CD4-positive, alpha-beta T cell (primary cell): ENCODE data around the gene AFAP1. TPM values are rescaled to one million over a fixed set of nuclear protein-coding genes. Genes with fewer than 3 reads are reported as not detected.

ENCODE experiments used
- ATAC-seq: fragments of 200-7000 bp; cut with Tn5 transposase; one replicate; pipeline ENCODE4 v1.10.0; 2022; ENCODE audit warnings: mild to moderate bottlenecking; ENCODE audit not compliant: poor library complexity
- CTCF ChIA-PET: fragments of 350-600 bp; sonication (Branson Sonifier 250); formaldehyde crosslinking; loops from one replicate; lab custom pipeline; 2021; ENCODE audit warnings: antibody characterized with exemption, inconsistent platforms; lab: Charles Lee
- POLR2A ChIA-PET: fragments of 350-600 bp; sonication (Branson Sonifier 250); formaldehyde crosslinking; loops from one replicate; lab custom pipeline; 2021; ENCODE audit warnings: antibody characterized with exemption, inconsistent platforms; lab: Charles Lee
- DNase-seq, 14 experiments: peaks; one replicate each; pipeline ENCODE4 v3.0.0-alpha.2; 2013 to 2020; ENCODE audit warnings: mixed read lengths in 2 of 14
- H3K27ac ChIP-seq, 2 donors: one replicate each; pipeline versions ENCODE4 v1.5.1 to v1.7.0; 2013; ENCODE audit warnings: low read length in 2 of 2, low read depth in 1 of 2, mild to moderate bottlenecking in 1 of 2
- H3K27me3 ChIP-seq, 2 experiments: 1 replicate in 1 of 2; 2 replicates in 1 of 2; pipeline versions ENCODE4 v1.6.1 to v1.7.0; 2013; ENCODE audit warnings: low read length in 2 of 2, control low read depth in 1 of 2, mild to moderate bottlenecking in 1 of 2, moderate library complexity in 1 of 2; ENCODE audit not compliant: insufficient read depth in 2 of 2, control insufficient read depth in 1 of 2
- H3K36me3 ChIP-seq: one replicate; pipeline ENCODE4 v1.6.1; 2013; ENCODE audit warnings: low read length, control low read depth; ENCODE audit not compliant: insufficient read depth
- H3K4me1 ChIP-seq: one replicate; pipeline ENCODE4 v1.6.1; 2013; ENCODE audit warnings: low read length, control low read depth; ENCODE audit not compliant: insufficient read depth
- H3K4me3 ChIP-seq: one replicate; pipeline ENCODE4 v1.5.1; 2013; ENCODE audit warnings: mild to moderate bottlenecking, low read length, moderate library complexity
- H3K9me3 ChIP-seq, 2 experiments: 1 replicate in 1 of 2; 2 replicates in 1 of 2; pipeline versions ENCODE4 v1.6.1 to v1.7.0; 2013; ENCODE audit warnings: low read length in 2 of 2, mild to moderate bottlenecking in 2 of 2, control low read depth in 1 of 2, moderate library complexity in 1 of 2; ENCODE audit not compliant: control insufficient read depth in 1 of 2, insufficient read depth in 1 of 2
- H3K27ac Mint-ChIP-seq: one replicate; pipeline ENCODE4 v1.8.0; 2020; ENCODE audit warnings: mixed read lengths
- H3K27me3 Mint-ChIP-seq: one replicate; pipeline ENCODE4 v1.8.0; 2021; ENCODE audit warnings: mixed read lengths
- H3K36me3 Mint-ChIP-seq: one replicate; pipeline ENCODE4 v1.8.0; 2021; ENCODE audit warnings: low read depth, mixed read lengths
- H3K4me1 Mint-ChIP-seq: one replicate; pipeline ENCODE4 v1.8.0; 2021; ENCODE audit warnings: low read depth, mixed read lengths
- H3K4me3 Mint-ChIP-seq: one replicate; pipeline ENCODE4 v1.8.0; 2020; ENCODE audit warnings: mild to moderate bottlenecking, mixed read lengths
- H3K9me3 Mint-ChIP-seq: one replicate; pipeline ENCODE4 v1.8.0; 2020; ENCODE audit warnings: mixed read lengths
- intact Hi-C, 2 experiments: fragments of 100-400 bp; cut with DNase I in 1 of 2; cut with micrococcal nuclease in 1 of 2; formaldehyde crosslinking; loops; one replicate each; pipeline versions ENCODE4 v1.15.1 to v1.9.0; 2023 to 2025; cut with DNase I, micrococcal nuclease
- total RNA-seq, 174 experiments: library from RNA in 2 of 174; stranded (reverse) in 2 of 174; gene quantifications; one replicate each; pipeline ENCODE4 v1.2.3 and lab custom pipeline; 2021 to 2026
- TF ChIP-seq, protein P1 (sequence below): fragments of 200-600 bp; IDR thresholded peaks from one replicate; pipeline ENCODE4 v1.8.0; 2022; ENCODE audit warnings: antibody characterized with exemption, mild to moderate bottlenecking

The AFAP1 gene
- total RNA-seq, 2 experiments from 2014 or later: 9.8 to 10.9 TPM

DNA sequence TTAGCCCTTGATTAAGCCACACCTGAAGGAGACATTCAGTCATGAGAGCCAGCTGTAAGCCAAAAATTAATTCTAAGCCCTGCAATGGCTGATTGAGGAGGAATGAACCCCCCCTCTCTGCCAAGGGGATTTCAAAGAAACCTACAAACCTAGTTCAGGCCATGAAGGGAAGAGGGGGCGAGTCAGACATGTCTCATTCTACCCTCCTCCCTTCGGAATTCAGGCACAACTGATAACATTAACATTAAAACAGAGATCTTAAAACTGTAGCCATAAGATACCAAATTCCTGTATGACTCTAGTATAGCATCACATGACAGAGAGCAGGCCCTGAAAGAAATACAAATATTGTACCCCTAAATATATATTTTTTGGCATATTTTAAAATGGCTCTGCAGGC, 40.4 kb upstream of the AFAP1 start:
- intact Hi-C loops: loop anchor here (10.0 kb wide), 2 partner anchors 45 to 785 kb away; partner anchors contain the start of genes AFAP1 (in 1 of the 2) and SORCS2 (in 1 of the 2)
- DNase-seq (no peak), ATAC-seq (no peak)
- TF ChIP-seq, protein P1, sequence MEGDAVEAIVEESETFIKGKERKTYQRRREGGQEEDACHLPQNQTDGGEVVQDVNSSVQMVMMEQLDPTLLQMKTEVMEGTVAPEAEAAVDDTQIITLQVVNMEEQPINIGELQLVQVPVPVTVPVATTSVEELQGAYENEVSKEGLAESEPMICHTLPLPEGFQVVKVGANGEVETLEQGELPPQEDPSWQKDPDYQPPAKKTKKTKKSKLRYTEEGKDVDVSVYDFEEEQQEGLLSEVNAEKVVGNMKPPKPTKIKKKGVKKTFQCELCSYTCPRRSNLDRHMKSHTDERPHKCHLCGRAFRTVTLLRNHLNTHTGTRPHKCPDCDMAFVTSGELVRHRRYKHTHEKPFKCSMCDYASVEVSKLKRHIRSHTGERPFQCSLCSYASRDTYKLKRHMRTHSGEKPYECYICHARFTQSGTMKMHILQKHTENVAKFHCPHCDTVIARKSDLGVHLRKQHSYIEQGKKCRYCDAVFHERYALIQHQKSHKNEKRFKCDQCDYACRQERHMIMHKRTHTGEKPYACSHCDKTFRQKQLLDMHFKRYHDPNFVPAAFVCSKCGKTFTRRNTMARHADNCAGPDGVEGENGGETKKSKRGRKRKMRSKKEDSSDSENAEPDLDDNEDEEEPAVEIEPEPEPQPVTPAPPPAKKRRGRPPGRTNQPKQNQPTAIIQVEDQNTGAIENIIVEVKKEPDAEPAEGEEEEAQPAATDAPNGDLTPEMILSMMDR: no peak
- Histone ChIP-seq H3K27me3 (no peaks in the 10 kb centered on the region), H3K36me3 (no peaks in the 10 kb centered on the region), H3K4me3 (no peak overlapping the region), H3K27ac (no peak overlapping the region), H3K9me3 (no peaks in the 10 kb centered on the region), H3K4me1 (no peaks in the 10 kb centered on the region)
- Mint-ChIP-seq H3K4me3 (no peak overlapping the region), H3K27me3 (no peaks in the 10 kb centered on the region), H3K36me3 (no peaks in the 10 kb centered on the region), H3K9me3 (no peaks in the 10 kb centered on the region), H3K4me1 (no peaks in the 10 kb centered on the region), H3K27ac (no peak overlapping the region)
- ChIA-PET CTCF (no interaction called here), POLR2A (no interaction called here)

DNA sequence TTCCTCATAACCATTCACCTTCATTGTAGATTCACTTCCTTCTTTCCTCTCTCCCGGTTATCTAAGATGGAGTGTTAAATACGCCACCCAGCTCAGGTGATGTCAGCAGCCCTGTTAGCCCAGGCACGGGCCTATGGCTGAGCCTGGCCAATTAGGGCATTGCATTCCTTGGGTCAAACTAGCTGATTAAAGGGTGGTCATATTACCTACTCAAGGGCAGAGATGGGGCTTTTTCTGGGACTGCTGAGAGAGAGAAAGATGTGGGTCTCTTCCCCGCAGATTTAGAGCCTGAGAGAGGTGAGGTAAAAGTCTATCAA, 39.9 kb upstream of the AFAP1 start:
- H3K4me3 Mint-ChIP-seq: no peak overlapping the region
- intact Hi-C loops: no loop called here
- ChIA-PET POLR2A (no interaction called here), CTCF (interaction anchor here (0.8 kb wide), 1 partner anchor 177 kb away, joined by 3 read pairs; no protein-coding TSS in a partner anchor)
- no peaks in the 10 kb centered on the region for H3K9me3 Mint-ChIP-seq
- H3K27ac Mint-ChIP-seq: no peak overlapping the region
- DNase-seq: no peak
- Histone ChIP-seq H3K27ac (no peak overlapping the region), H3K36me3 (no peaks in the 10 kb centered on the region), H3K4me3 (no peak overlapping the region), H3K9me3 (no peaks in the 10 kb centered on the region), H3K4me1 (no peaks in the 10 kb centered on the region), H3K27me3 (no peaks in the 10 kb centered on the region)
- no peak for ATAC-seq
- TF ChIP-seq, protein P1: no peak
- no peaks in the 10 kb centered on the region for H3K27me3 Mint-ChIP-seq
- no peaks in the 10 kb centered on the region for H3K36me3 Mint-ChIP-seq
- H3K4me1 Mint-ChIP-seq: no peaks in the 10 kb centered on the region

DNA sequence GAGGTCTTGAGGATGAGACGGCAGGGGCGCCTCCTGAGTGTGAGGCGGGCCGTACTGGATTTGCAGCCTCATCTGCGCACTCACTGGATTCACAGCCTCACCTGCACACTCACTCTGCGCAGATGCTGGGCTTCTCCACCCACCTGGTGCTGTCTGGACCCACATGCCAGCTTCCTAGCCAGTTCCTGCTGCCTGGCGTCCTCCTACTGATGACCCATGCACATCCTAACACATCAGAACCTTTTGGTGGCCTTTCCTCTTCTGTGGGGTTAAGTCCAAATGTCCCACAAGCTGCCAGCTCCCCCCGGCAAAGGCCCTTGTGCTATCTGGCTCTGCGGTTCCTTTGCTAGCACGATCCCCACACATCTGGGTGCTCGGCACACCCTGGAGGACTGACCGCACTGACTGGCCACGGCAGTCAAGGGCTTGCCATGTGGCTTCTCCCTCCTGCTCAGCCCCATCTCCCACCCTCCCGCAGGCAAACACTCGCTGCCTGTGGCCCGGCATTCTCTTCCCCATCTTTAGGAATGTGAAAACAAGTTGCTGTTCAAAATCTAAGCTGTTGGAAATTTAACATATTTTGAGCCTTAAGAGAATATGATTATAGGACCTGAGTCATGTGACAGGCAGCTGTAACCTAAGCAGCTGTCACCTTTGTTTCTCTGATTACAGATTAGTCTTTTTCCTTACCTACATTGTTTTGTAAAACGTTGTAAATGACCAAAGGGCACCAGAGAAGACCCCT, 39.4 kb upstream of the AFAP1 start:
- no peak overlapping the region for H3K4me3 ChIP-seq
- no peak for ATAC-seq
- ChIA-PET CTCF (interaction anchor here (0.8 kb wide), 1 partner anchor 177 kb away, joined by 3 read pairs; no protein-coding TSS in a partner anchor), POLR2A (no interaction called here)
- H3K9me3 Mint-ChIP-seq: no peaks in the 10 kb centered on the region
- H3K36me3 Mint-ChIP-seq: no peaks in the 10 kb centered on the region
- DNase-seq: no peak
- H3K4me1 Mint-ChIP-seq: no peaks in the 10 kb centered on the region
- H3K27me3 ChIP-seq: no peaks in the 10 kb centered on the region
- intact Hi-C loops: no loop called here
- no peak overlapping the region for H3K27ac ChIP-seq
- no peaks in the 10 kb centered on the region for H3K4me1 ChIP-seq
- H3K27ac Mint-ChIP-seq: no peak overlapping the region
- H3K27me3 Mint-ChIP-seq: no peaks in the 10 kb centered on the region
- no peaks in the 10 kb centered on the region for H3K36me3 ChIP-seq
- TF ChIP-seq, protein P1: no peak
- no peaks in the 10 kb centered on the region for H3K9me3 ChIP-seq
- no peak overlapping the region for H3K4me3 Mint-ChIP-seq
